T-cell (primary cell): ENCODE measurements around the gene MAP3K14. TPM values are rescaled to one million over a fixed set of nuclear protein-coding genes. Genes with fewer than 3 reads are reported as not detected.

Source experiments
- ATAC-seq, 4 experiments: fragments of 200-7000 bp in 3 of 4; fragments of 150-1000 bp in 1 of 4; cut with Tn5 transposase; replicated peaks in 1 of 4; 1 replicate in 3 of 4; 2 replicates in 1 of 4; pipeline ENCODE4 v1.10.0; 2021; ENCODE audit warnings: moderate library complexity in 3 of 4, mild to moderate bottlenecking in 2 of 4, moderate number of reproducible peaks in 1 of 4
- CTCF ChIA-PET, 2 donors: fragments of 300-600 bp; sonication (Branson Sonifier 250); formaldehyde crosslinking; loops; one replicate each; lab custom pipeline; 2022; ENCODE audit warnings: antibody characterized with exemption in 2 of 2; lab: Charles Lee
- POLR2A ChIA-PET, 2 donors: fragments of 300-600 bp; sonication (Branson Sonifier 250); formaldehyde crosslinking; loops; one replicate each; lab custom pipeline; 2022; ENCODE audit warnings: antibody characterized with exemption in 2 of 2; lab: Charles Lee
- DNase-seq, 35 experiments: peaks; one replicate each; pipeline versions ENCODE4 v3.0.0 to v3.0.0-alpha.2; 2013 to 2023
- H3K27ac ChIP-seq: one replicate; pipeline ENCODE4 v1.5.1; 2013; ENCODE audit warnings: low read length
- H3K27me3 ChIP-seq, 2 experiments: replicated peaks in 1 of 2; 1 replicate in 1 of 2; 2 replicates in 1 of 2; pipeline versions ENCODE4 v1.6.1 to v1.7.0; 2013; ENCODE audit warnings: low read length in 1 of 2, mixed read lengths in 1 of 2; ENCODE audit not compliant: control insufficient read depth in 2 of 2, insufficient read depth in 2 of 2; ENCODE audit errors: extremely low read depth in 1 of 2
- H3K36me3 ChIP-seq, 2 donors: 1 replicate in 1 of 2; 2 replicates in 1 of 2; pipeline versions ENCODE4 v1.6.1 to v1.7.0; 2013; ENCODE audit warnings: low read length in 1 of 2; ENCODE audit not compliant: control insufficient read depth in 2 of 2, insufficient read depth in 1 of 2; ENCODE audit errors: extremely low read depth in 1 of 2
- H3K4me1 ChIP-seq, 2 experiments: 1 replicate in 1 of 2; 2 replicates in 1 of 2; pipeline versions ENCODE4 v1.6.1 to v1.7.0; 2013; ENCODE audit warnings: low read length in 2 of 2, mixed read lengths in 1 of 2; ENCODE audit not compliant: insufficient read depth in 2 of 2, control insufficient read depth in 1 of 2; ENCODE audit errors: extremely low read depth in 1 of 2
- H3K4me3 ChIP-seq, 2 donors: 1 replicate in 1 of 2; 2 replicates in 1 of 2; pipeline versions ENCODE4 v1.5.1 to v1.7.0; 2013; ENCODE audit warnings: mild to moderate bottlenecking in 2 of 2, low read length in 1 of 2, moderate library complexity in 1 of 2; ENCODE audit not compliant: control insufficient read depth in 1 of 2; ENCODE audit errors: extremely low read depth in 1 of 2
- H3K9me3 ChIP-seq: 2 replicates; pipeline ENCODE4 v1.7.0; 2013
- H3K27ac Mint-ChIP-seq, 2 donors: one replicate each; pipeline ENCODE4 v1.8.0; 2020 to 2021; ENCODE audit warnings: mild to moderate bottlenecking in 2 of 2, mixed read lengths in 2 of 2
- H3K27me3 Mint-ChIP-seq, 2 donors: one replicate each; pipeline ENCODE4 v1.8.0; 2021 to 2022; ENCODE audit warnings: mixed read lengths in 2 of 2
- H3K36me3 Mint-ChIP-seq: one replicate; pipeline ENCODE4 v1.8.0; 2021; ENCODE audit warnings: mixed read lengths
- H3K4me1 Mint-ChIP-seq, 3 donors: one replicate each; pipeline ENCODE4 v1.8.0; 2020 to 2022; ENCODE audit warnings: mixed read lengths in 3 of 3, mild to moderate bottlenecking in 1 of 3
- H3K4me3 Mint-ChIP-seq, 3 donors: one replicate each; pipeline ENCODE4 v1.8.0; 2020 to 2022; ENCODE audit warnings: mild to moderate bottlenecking in 3 of 3, mixed read lengths in 3 of 3, moderate library complexity in 3 of 3
- H3K9me3 Mint-ChIP-seq, 3 donors: one replicate each; pipeline ENCODE4 v1.8.0; 2020 to 2022; ENCODE audit warnings: mixed read lengths in 3 of 3
- WGBS: methylation state at CpG from one replicate; pipeline ENCODE4 v1.1.5; 2013; ENCODE audit warnings: missing lambda C conversion rate; ENCODE audit not compliant: insufficient coverage; 5-methylcytosine and 5-hydroxymethylcytosine counted together
- total RNA-seq, 35 experiments: library from RNA in 6 of 35; stranded (reverse) in 6 of 35; fragments of 120-200 nt in 1 of 35; gene quantifications; one replicate each; pipeline versions ENCODE4 v1.2.1 to v1.2.4 and lab custom pipeline; 2013 to 2026

The MAP3K14 gene
- total RNA-seq, 5 donors from 2014 or later (not counting 1 experiment from before 2014, with no cell fraction given), result 34.4 to 49.8 (median 42.8) TPM

GRCh38 chr17:45288825-45289224 is 28.0 kb downstream of the MAP3K14 start:
- ChIA-PET POLR2A (no interaction called here), CTCF (interaction anchor here (0.6 to 1.7 kb wide), 4 partner anchors 10 to 103 kb away, joined by 3 to 5 read pairs (median 4); no protein-coding TSS in a partner anchor)
- peaks cover 11 to 77% of the 10 kb centered on the region in 2 donors for H3K36me3 ChIP-seq
- Mint-ChIP-seq H3K27ac (peak overlapping the region in 1 of 2 donors; percentile 28), H3K36me3 (peaks cover 29% of the 10 kb centered on the region), H3K9me3 (no peaks in the 10 kb centered on the region), H3K27me3 (no peaks in the 10 kb centered on the region), H3K4me3 (no peak overlapping the region), H3K4me1 (peaks cover 15 to 30% (median 20%) of the 10 kb centered on the region in 3 donors)
- no peaks in the 10 kb centered on the region for H3K9me3 ChIP-seq
- no peak overlapping the region for H3K27ac ChIP-seq
- no peaks in the 10 kb centered on the region for H3K27me3 ChIP-seq
- peaks cover 0 to 15% of the 10 kb centered on the region in 2 experiments for H3K4me1 ChIP-seq
- DNase-seq (no peak), ATAC-seq (no peak)
- WGBS, result 85% methylated on average over 2 of the region's 10 CpGs
- H3K4me3 ChIP-seq, result no peak overlapping the region

GRCh38 chr17:45287526-45288500 is 29.0 kb downstream of the MAP3K14 start:
- Mint-ChIP-seq H3K9me3 (no peaks in the 10 kb centered on the region), H3K4me3 (no peak overlapping the region), H3K4me1 (peaks cover 5 to 20% (median 14%) of the 10 kb centered on the region in 3 donors), H3K36me3 (peaks cover 31% of the 10 kb centered on the region), H3K27ac (no peak overlapping the region), H3K27me3 (no peaks in the 10 kb centered on the region)
- ATAC-seq, result no peak
- Histone ChIP-seq H3K27ac (no peak overlapping the region), H3K27me3 (no peaks in the 10 kb centered on the region), H3K9me3 (no peaks in the 10 kb centered on the region), H3K4me3 (no peak overlapping the region), H3K4me1 (peaks cover 0 to 12% of the 10 kb centered on the region in 2 experiments), H3K36me3 (peaks cover 11 to 80% of the 10 kb centered on the region in 2 donors)
- ChIA-PET CTCF (interaction anchor here (0.5 to 1.7 kb wide), 4 partner anchors 11 to 104 kb away, joined by 3 to 5 read pairs (median 4); no protein-coding TSS in a partner anchor), POLR2A (interaction anchor here in 1 of 2 donors (0.6 kb wide), 1 partner anchor 147 kb away, joined by 15 read pairs; no protein-coding TSS in a partner anchor)
- 85% methylated on average over 10 of the region's 10 CpGs for WGBS
- DNase-seq, result no peak

GRCh38 chr17:45286286-45286685 is 30.5 kb downstream of the MAP3K14 start:
- 93% methylated on average over 5 of the region's 5 CpGs for WGBS

GRCh38 chr17:45284176-45285140 is 32.4 kb downstream of the MAP3K14 start:
- no peaks in the 10 kb centered on the region for H3K27me3 ChIP-seq
- ChIA-PET POLR2A (no interaction called here), CTCF (interaction anchor here (0.6 to 1.0 kb wide), 2 partner anchors 18 to 99 kb away, joined by 3 to 5 read pairs; no protein-coding TSS in a partner anchor)
- Mint-ChIP-seq H3K4me1 (peaks cover 0 to 4% (median 2%) of the 10 kb centered on the region in 3 donors), H3K27ac (peak overlapping the region; percentile 65 to 66), H3K4me3 (no peak overlapping the region), H3K9me3 (no peaks in the 10 kb centered on the region), H3K27me3 (no peaks in the 10 kb centered on the region), H3K36me3 (peaks cover 33% of the 10 kb centered on the region)
- DNase-seq, result peak in 20 of 35 experiments; percentile 20 to 50 (median 26)
- H3K27ac ChIP-seq, result no peak overlapping the region
- no peaks in the 10 kb centered on the region for H3K9me3 ChIP-seq
- ATAC-seq, result peak; percentile 51 to 67 (median 59)
- no peak overlapping the region for H3K4me3 ChIP-seq
- peaks cover 2 to 82% of the 10 kb centered on the region in 2 donors for H3K36me3 ChIP-seq
- WGBS, result 87% methylated on average over 18 of the region's 21 CpGs
- H3K4me1 ChIP-seq, result peaks cover 0 to 10% of the 10 kb centered on the region in 2 experiments

More at GRCh38 chr17:45286286-45286685, 30.5 kb downstream of the MAP3K14 start:
- no peak for DNase-seq
- Histone ChIP-seq H3K9me3 (no peaks in the 10 kb centered on the region), H3K27me3 (no peaks in the 10 kb centered on the region), H3K4me1 (peaks cover 0 to 10% of the 10 kb centered on the region in 2 experiments), H3K27ac (no peak overlapping the region), H3K36me3 (peaks cover 11 to 88% of the 10 kb centered on the region in 2 donors), H3K4me3 (no peak overlapping the region)
- Mint-ChIP-seq H3K27me3 (no peaks in the 10 kb centered on the region), H3K4me3 (no peak overlapping the region), H3K36me3 (peaks cover 31% of the 10 kb centered on the region), H3K27ac (peak overlapping the region in 1 of 2 donors; percentile 52), H3K4me1 (peaks cover 0 to 10% (median 6%) of the 10 kb centered on the region in 3 donors), H3K9me3 (no peaks in the 10 kb centered on the region)
- ChIA-PET POLR2A (no interaction called here), CTCF (interaction anchor here in 1 of 2 donors (0.5 kb wide), 1 partner anchor 930 kb away, joined by 3 read pairs; no protein-coding TSS in a partner anchor)
- peak in 1 of 4 experiments; percentile 6 for ATAC-seq

- H3K4me3 Mint-ChIP-seq, result no peak overlapping the region
- no peaks in the 10 kb centered on the region for H3K9me3 Mint-ChIP-seq
- 93% methylated on average over 5 of the region's 10 CpGs for WGBS
- DNase-seq (no peak), ATAC-seq (no peak)
- POLR2A ChIA-PET, result interaction anchor here in 1 of 2 donors (0.6 kb wide), 1 partner anchor 109 kb away, joined by 4 read pairs; no protein-coding TSS in a partner anchor
- no peak overlapping the region for H3K27ac ChIP-seq
- peaks cover 2 to 74% of the 10 kb centered on the region in 2 donors for H3K36me3 ChIP-seq
- H3K27me3 ChIP-seq, result no peaks in the 10 kb centered on the region
- H3K4me1 Mint-ChIP-seq, result peaks cover 0 to 4% (median 2%) of the 10 kb centered on the region in 3 donors
- H3K27ac Mint-ChIP-seq, result peak overlapping the region; percentile 65 to 66
- H3K4me1 ChIP-seq, result peaks cover 0 to 10% of the 10 kb centered on the region in 2 experiments
- no peaks in the 10 kb centered on the region for H3K9me3 ChIP-seq
- H3K36me3 Mint-ChIP-seq, result peaks cover 32% of the 10 kb centered on the region
- CTCF ChIA-PET, result interaction anchor here in 1 of 2 donors (0.6 kb wide), 1 partner anchor 100 kb away, joined by 5 read pairs; no protein-coding TSS in a partner anchor
- no peaks in the 10 kb centered on the region for H3K27me3 Mint-ChIP-seq
- H3K4me3 ChIP-seq, result no peak overlapping the region
These were observed 33.1 kb downstream of the MAP3K14 start for GRCh38 chr17:45283711-45284110.
